Pons (tissue), 1 donor: Measurements from ENCODE around the gene SEL1L3.

Experiments used
- DNase-seq: peaks from one replicate; pipeline ENCODE4 v3.0.0-alpha.2; 2016; ENCODE audit warnings: low spot score

The SEL1L3 gene

GRCh38 chr4:25847329-25847728 lies 15.5 kb downstream of the SEL1L3 start:
- no peak for DNase-seq

- no peak for DNase-seq
Observed at GRCh38 chr4:25845841-25846653, 16.7 kb downstream of the SEL1L3 start.

- DNase-seq = no peak
Observed at GRCh38 chr4:25844961-25845712, 17.7 kb downstream of the SEL1L3 start.

GRCh38 chr4:25843340-25844097 lies 19.3 kb downstream of the SEL1L3 start:
- no peak for DNase-seq

DNA sequence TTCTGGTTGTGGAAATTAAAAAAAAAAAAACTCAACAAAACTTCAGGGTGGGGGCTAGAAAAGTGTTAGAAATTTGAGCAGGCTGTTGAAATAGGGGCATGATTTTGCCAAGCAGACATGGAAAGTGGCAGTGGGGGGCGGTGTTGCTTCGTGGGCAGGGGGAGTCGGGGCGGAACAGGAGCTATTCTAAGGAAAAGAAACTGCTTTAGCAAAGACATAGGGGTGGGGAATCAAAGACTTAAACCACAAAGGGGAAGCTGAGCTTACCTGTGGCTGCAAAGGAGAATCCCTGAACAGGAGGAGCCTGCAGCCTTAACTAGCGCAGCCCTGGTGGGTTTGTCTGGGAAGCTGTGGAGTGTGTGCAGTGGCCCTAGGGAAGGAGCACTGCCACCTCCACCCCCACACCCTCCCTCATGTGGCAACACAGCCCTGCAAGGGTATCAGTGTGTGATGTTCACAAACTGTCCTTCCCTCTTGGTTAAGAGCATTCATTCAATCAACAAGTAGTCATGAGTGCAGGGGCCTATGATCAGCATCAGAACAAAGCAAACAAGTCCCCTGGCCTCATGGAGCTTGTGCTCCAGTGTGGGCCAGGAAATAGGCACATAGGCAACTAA lies 20.5 kb downstream of the SEL1L3 start:
- no peak for DNase-seq

- DNase-seq = no peak
Observed at GRCh38 chr4:25839687-25840086, 23.1 kb downstream of the SEL1L3 start.

GRCh38 chr4:25839233-25839632 lies 23.6 kb downstream of the SEL1L3 start:
- no peak for DNase-seq

DNA sequence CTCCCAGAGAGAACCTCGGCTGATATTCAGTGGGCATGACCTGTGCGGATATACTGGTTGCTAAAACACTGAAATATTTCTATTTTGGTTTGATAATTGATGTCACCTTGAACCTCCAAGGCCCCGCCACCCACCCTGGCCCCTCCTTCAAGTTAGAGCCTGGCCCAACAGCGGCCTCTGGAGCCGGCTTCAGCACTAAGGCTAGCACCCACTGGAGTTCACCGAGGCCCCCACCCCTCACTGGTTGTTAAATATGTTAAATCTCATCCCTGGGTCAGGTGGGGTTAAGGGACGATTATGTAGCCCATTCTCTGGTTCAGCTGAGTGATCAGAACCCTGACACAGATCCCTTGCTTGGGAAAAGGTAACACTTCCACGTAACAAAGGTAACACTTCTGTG lies 24.3 kb downstream of the SEL1L3 start:
- DNase-seq = no peak

- no peak for DNase-seq
Observed at GRCh38 chr4:25837107-25837506, 25.7 kb downstream of the SEL1L3 start.

- DNase-seq = no peak
Observed at GRCh38 chr4:25835384-25835783, 27.4 kb downstream of the SEL1L3 start.

DNA sequence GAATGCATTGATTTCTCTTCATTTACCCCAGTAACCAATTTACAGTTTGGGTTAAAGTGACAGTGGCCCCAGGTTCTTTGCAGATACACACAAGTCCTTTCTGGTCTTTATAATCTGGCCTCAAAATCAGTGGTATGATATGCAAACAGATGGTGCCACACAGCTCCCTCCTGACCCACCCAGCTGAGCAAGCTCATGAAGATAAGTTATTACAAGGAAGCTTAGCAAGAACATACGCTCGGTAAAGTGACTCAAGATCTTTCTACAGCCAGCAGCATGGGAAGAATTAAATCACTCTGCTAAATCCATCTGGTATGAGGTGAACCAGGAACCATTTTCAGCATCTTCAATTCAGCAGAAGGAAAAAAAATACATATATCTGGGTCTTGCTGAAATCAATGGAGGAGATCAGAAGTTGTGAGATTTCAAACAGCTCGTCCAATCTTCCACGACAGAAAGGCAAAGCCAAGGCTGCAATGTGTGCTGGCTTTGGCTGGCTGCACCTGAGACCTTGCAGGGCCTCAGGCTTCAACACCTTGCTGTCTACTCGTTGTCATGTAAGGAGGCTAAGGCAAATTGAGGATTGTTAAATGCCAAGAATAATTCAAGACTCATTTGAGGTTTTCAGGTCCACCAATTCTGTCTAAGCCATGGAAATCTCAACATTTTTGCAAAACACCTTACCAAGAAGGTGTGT lies 28.2 kb downstream of the SEL1L3 start:
- DNase-seq = no peak

GRCh38 chr4:25830548-25830947 lies 32.2 kb downstream of the SEL1L3 start:
- DNase-seq = no peak

DNA sequence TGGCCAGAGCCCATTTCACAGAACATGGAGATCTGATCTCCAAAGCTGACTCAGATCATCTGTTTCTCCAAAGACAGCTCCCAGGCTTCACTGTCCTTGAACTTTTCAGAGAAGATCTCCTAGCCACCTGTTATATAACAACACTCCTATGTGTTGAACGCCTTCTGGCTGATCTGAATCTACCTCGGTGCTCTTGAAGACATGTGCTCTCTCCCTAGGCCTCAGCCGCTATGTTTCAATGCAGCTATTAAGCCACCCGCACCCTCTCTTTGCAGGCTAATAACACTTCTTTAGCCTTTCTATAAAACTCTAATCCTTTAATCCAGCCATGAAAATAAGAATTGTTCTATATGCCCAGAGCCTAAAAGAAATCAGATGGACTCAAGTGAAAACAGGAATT lies 34.9 kb downstream of the SEL1L3 start:
- no peak for DNase-seq

GRCh38 chr4:25827373-25827772 lies 35.4 kb downstream of the SEL1L3 start:
- no peak for DNase-seq

DNA sequence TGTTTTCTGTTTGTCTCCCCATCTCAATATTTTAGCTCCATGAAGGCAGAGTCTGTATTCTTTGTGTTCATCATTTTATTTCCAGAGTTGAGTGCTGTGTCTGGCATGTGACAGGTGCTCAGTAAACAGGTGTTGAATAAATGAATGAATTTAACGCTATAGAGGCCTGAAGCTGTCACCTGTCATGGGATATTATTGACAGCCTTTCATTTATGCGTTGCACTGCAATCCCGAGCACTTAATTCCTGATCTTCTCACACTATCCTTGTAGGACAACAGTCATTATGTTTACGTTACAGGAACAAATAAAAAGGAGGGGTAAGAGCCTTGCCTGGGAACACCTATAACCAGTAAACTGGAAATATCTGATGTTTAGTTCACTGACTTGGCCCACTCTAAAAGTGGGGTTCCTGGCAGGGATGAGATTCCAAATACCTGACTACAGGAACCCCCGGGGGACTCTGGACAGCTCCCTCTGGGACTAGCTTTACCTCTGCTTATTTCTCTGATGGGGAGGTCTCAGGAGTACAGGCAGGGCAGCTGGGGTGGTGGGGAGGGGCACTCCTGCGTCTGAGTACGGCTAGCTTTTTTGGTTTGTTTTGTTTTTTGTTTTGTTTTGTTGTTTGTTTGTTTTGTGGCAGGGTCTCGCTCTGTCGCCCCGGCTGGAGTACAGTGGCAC lies 36.6 kb downstream of the SEL1L3 start:
- DNase-seq = no peak

DNA sequence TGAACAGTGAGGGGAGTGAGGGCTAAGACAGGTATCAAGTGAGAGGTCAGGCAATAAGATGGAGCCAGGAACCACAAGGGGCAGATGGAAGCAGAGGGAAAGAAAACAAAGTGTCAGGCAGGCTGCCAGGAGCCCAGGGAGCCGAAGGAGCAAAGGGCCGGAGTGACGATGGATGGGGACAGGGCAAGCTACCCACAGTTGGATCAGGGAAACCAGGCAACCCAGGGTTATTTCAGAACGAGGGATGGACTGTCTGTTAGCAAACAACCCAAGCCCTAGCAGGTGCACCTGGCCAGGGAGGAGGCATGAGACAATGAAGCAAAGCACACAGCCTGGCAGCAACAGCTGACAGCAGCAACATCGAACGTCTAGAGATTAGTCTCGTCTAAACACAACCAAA lies 39.2 kb downstream of the SEL1L3 start:
- no peak for DNase-seq

- DNase-seq = no peak
Observed at GRCh38 chr4:25821899-25822298, 40.9 kb downstream of the SEL1L3 start.

- no peak for DNase-seq
Observed at GRCh38 chr4:25821267-25821666, 41.5 kb downstream of the SEL1L3 start.

GRCh38 chr4:25818876-25819275 lies 43.9 kb downstream of the SEL1L3 start:
- DNase-seq = no peak

GRCh38 chr4:25818371-25818871 lies 44.4 kb downstream of the SEL1L3 start:
- DNase-seq = no peak
